H9 (cell line): ENCODE results near the gene HHEX. TPM values are rescaled to one million over a fixed set of nuclear protein-coding genes. Genes with fewer than 3 reads are reported as not detected.

Experiments
- DNase-seq: peaks from one replicate; pipeline ENCODE4 v3.0.0-alpha.2; 2017
- H2AFZ ChIP-seq: one replicate; pipeline ENCODE4 v1.6.1; 2013; ENCODE audit warnings: mild to moderate bottlenecking, low read length, control low read depth, moderate library complexity
- H2AK5ac ChIP-seq: 2 replicates; pipeline ENCODE4 v1.6.1; 2013; ENCODE audit warnings: low read length, control low read depth, mixed read lengths; ENCODE audit not compliant: insufficient read length
- H2BK120ac ChIP-seq: one replicate; pipeline ENCODE4 v1.6.1; 2013; ENCODE audit warnings: low read depth, mild to moderate bottlenecking, low read length, control low read depth, inconsistent platforms; ENCODE audit not compliant: poor library complexity, severe bottlenecking
- H2BK12ac ChIP-seq: 2 replicates; pipeline ENCODE4 v1.6.1; 2013; ENCODE audit warnings: low read length, control low read depth, mixed read lengths, low read depth; ENCODE audit not compliant: insufficient read length
- H2BK15ac ChIP-seq: 2 replicates; pipeline ENCODE4 v1.6.1; 2013; ENCODE audit warnings: low read depth, low read length, control low read depth
- H2BK20ac ChIP-seq: one replicate; pipeline ENCODE4 v1.6.1; 2013; ENCODE audit warnings: low read depth, mild to moderate bottlenecking, low read length, control low read depth, inconsistent platforms; ENCODE audit not compliant: poor library complexity, severe bottlenecking
- H2BK5ac ChIP-seq: 2 replicates; pipeline ENCODE4 v1.6.1; 2013; ENCODE audit warnings: low read length, control low read depth, mixed read lengths; ENCODE audit not compliant: insufficient read length
- H3K14ac ChIP-seq: 2 replicates; pipeline ENCODE4 v1.6.1; 2013; ENCODE audit warnings: low read length, control low read depth; ENCODE audit not compliant: insufficient read depth
- H3K18ac ChIP-seq: 2 replicates; pipeline ENCODE4 v1.6.1; 2013; ENCODE audit warnings: low read depth, mild to moderate bottlenecking, mixed read lengths, low read length, control low read depth; ENCODE audit not compliant: insufficient read length
- H3K23ac ChIP-seq: 2 replicates; pipeline ENCODE4 v1.6.1; 2013; ENCODE audit warnings: low read length, control low read depth, mixed read lengths, low read depth; ENCODE audit not compliant: insufficient read length
- H3K23me2 ChIP-seq: 2 replicates; pipeline ENCODE4 v1.6.1; 2013; ENCODE audit warnings: low read depth, mild to moderate bottlenecking, mixed read lengths, low read length, control low read depth; ENCODE audit not compliant: insufficient read length, poor library complexity, severe bottlenecking
- H3K27ac ChIP-seq: 2 replicates; pipeline ENCODE4 v1.5.1; 2013; ENCODE audit warnings: low read length, control low read depth, mixed read lengths, low read depth; ENCODE audit not compliant: insufficient read length
- H3K27me3 ChIP-seq: 2 replicates; pipeline ENCODE4 v1.6.1; 2013; ENCODE audit warnings: low read length, control low read depth, inconsistent platforms; ENCODE audit not compliant: insufficient read depth
- H3K4ac ChIP-seq: 2 replicates; pipeline ENCODE4 v1.6.1; 2013; ENCODE audit warnings: low read depth, mild to moderate bottlenecking, control low read depth, inconsistent platforms, low read length, moderate library complexity
- H3K4me1 ChIP-seq: 2 replicates; pipeline ENCODE4 v1.6.1; 2013; ENCODE audit warnings: low read length, control low read depth, inconsistent platforms; ENCODE audit not compliant: insufficient read depth
- H3K4me2 ChIP-seq: 2 replicates; pipeline ENCODE4 v1.6.1; 2013; ENCODE audit warnings: low read length, control low read depth, mixed read lengths; ENCODE audit not compliant: insufficient read length, insufficient read depth
- H3K56ac ChIP-seq: 2 replicates; pipeline ENCODE4 v1.6.1; 2013; ENCODE audit warnings: low read depth, mild to moderate bottlenecking, mixed read lengths, low read length, control low read depth; ENCODE audit not compliant: insufficient read length
- H3K79me1 ChIP-seq: 2 replicates; pipeline ENCODE4 v1.6.1; 2013; ENCODE audit warnings: low read depth, mild to moderate bottlenecking, moderate library complexity, low read length, control low read depth, inconsistent platforms; ENCODE audit not compliant: insufficient read depth, poor library complexity, severe bottlenecking
- H3K79me2 ChIP-seq: 2 replicates; pipeline ENCODE4 v1.6.1; 2013; ENCODE audit warnings: low read length, control low read depth, inconsistent platforms; ENCODE audit not compliant: insufficient read depth
- H3K9ac ChIP-seq: 2 replicates; pipeline ENCODE4 v1.6.1; 2013; ENCODE audit warnings: low read length, control low read depth, mixed read lengths; ENCODE audit not compliant: insufficient read length; ENCODE audit errors: extremely low read depth
- H3K9me3 ChIP-seq: one replicate; pipeline ENCODE4 v1.6.1; 2013; ENCODE audit warnings: low read depth, low read length, inconsistent platforms; ENCODE audit not compliant: control insufficient read depth
- H3T11ph ChIP-seq: one replicate; pipeline ENCODE4 v1.6.1; 2013; ENCODE audit warnings: mild to moderate bottlenecking, low read length, control low read depth, inconsistent platforms
- H4K20me1 ChIP-seq: one replicate; pipeline ENCODE4 v1.6.1; 2013; ENCODE audit not compliant: control insufficient read depth, insufficient read length, insufficient read depth
- H4K5ac ChIP-seq: 2 replicates; pipeline ENCODE4 v1.6.1; 2013; ENCODE audit warnings: low read depth, mild to moderate bottlenecking, mixed read lengths, low read length, control low read depth; ENCODE audit not compliant: insufficient read length
- H4K8ac ChIP-seq: replicated peaks from 2 replicates; pipeline ENCODE4 v1.6.1; 2013; ENCODE audit warnings: low read length, control low read depth, mixed read lengths, low read depth; ENCODE audit not compliant: insufficient read length
- H4K91ac ChIP-seq: 2 replicates; pipeline ENCODE4 v1.6.1; 2013; ENCODE audit warnings: low read depth, mild to moderate bottlenecking, moderate library complexity, mixed read lengths, low read length, control low read depth; ENCODE audit not compliant: insufficient read length
- H3K27ac Mint-ChIP-seq, 3 experiments: 2 replicates in 2 of 3; 3 replicates in 1 of 3; pipeline ENCODE4 v1.8.0; 2020 to 2021; ENCODE audit warnings: mixed read lengths in 3 of 3, mild to moderate bottlenecking in 1 of 3, moderate library complexity in 1 of 3
- H3K27me3 Mint-ChIP-seq: 2 replicates; pipeline ENCODE4 v1.8.0; 2021; ENCODE audit warnings: low read depth, mild to moderate bottlenecking, moderate library complexity, mixed read lengths
- H3K36me3 Mint-ChIP-seq, 3 experiments: 2 replicates in 2 of 3; 3 replicates in 1 of 3; pipeline ENCODE4 v1.8.0; 2020 to 2021; ENCODE audit warnings: low read depth in 3 of 3, mixed read lengths in 3 of 3; ENCODE audit not compliant: insufficient read depth in 1 of 3
- H3K4me1 Mint-ChIP-seq, 2 experiments: 2 replicates each; pipeline ENCODE4 v1.8.0; 2020; ENCODE audit warnings: mixed read lengths in 2 of 2
- H3K4me3 Mint-ChIP-seq, 2 experiments: 2 replicates in 1 of 2; 3 replicates in 1 of 2; pipeline ENCODE4 v1.8.0; 2020 to 2021; ENCODE audit warnings: mild to moderate bottlenecking in 2 of 2, mixed read lengths in 2 of 2, moderate library complexity in 1 of 2
- H3K9me3 Mint-ChIP-seq, 2 experiments: 2 replicates in 1 of 2; 3 replicates in 1 of 2; pipeline ENCODE4 v1.8.0; 2020; ENCODE audit warnings: mild to moderate bottlenecking in 2 of 2, mixed read lengths in 2 of 2, moderate library complexity in 1 of 2
- CTCF ChIP-seq: fragments of 200-600 bp; sonication (generic); conservative IDR thresholded peaks from 3 replicates; pipeline ENCODE4 v1.8.0; 2021; ENCODE audit warnings: antibody characterized with exemption, mild to moderate bottlenecking
- WGBS: extraction: QIAGEN DNeasy Blood & Tissue Kit; methylation state at CpG from one replicate; pipeline ENCODE4 v1.1.7; 2013; ENCODE audit warnings: missing lambda C conversion rate, low lambda C conversion rate, mixed read lengths; ENCODE audit not compliant: insufficient read length; ENCODE audit errors: extremely low coverage; 5-methylcytosine and 5-hydroxymethylcytosine counted together
- total RNA-seq: library from RNA; stranded (reverse); gene quantifications from 2 replicates; pipeline ENCODE4 v1.2.1, GENCODE V29; 2021

Gene HHEX
- total RNA-seq, 1 experiment from 2014 or later, result 2.2 TPM

DNA sequence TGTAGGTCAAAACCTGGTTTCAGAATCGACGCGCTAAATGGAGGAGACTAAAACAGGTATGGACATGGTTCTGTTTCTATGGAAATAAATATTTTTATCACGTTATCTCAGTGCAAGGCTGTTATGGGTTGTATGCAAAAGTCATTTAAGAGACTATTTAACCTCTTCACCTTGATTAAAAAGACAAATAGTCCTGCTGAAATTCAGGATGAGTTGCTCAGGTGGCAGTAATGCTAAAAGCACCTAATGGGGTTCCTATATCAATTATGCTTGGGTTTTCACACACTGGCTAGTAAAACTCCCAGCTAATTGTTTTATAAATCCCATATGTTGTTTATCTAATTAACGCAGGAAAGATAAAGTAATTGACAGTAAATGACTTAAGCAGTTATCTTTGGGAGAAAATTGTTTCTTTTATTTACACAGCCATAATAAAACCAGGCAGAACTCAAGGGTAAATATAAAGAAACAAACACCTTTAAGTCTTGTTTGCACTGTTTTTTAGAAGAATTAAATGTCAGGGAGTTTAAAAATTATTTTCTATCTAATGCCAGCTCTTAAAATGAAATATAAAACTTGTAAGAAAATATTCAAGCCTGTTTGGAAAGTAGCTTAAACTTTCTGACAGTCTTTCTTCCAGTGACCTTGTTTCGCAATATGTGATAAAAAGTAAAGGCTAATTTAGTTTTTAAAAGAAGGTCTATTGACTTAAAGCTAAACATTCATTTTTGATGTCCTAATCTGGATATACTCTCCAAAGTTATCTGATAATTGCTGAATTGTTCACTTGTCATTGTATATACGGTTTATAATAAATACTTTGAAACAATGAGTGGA lies 3.2 kb downstream of the HHEX start:
- H4K8ac ChIP-seq, result no peak overlapping the region
- no peak overlapping the region for H2BK120ac ChIP-seq
- H2BK20ac ChIP-seq, result no peak overlapping the region
- H4K20me1 ChIP-seq, result no peaks in the 10 kb centered on the region
- no peak overlapping the region for H3K14ac ChIP-seq
- Mint-ChIP-seq H3K9me3 (peaks cover 0 to 2% of the 10 kb centered on the region in 2 experiments; a peak in 2 of 5 replicates), H3K4me3 (peak overlapping the region; percentile 38 to 77), H3K4me1 (peaks cover 32 to 38% of the 10 kb centered on the region in 2 experiments), H3K36me3 (peaks cover 0 to 5% (median 0%) of the 10 kb centered on the region in 3 experiments; a peak in 2 of 7 replicates), H3K27ac (no peak overlapping the region), H3K27me3 (peaks cover 93% of the 10 kb centered on the region)
- H3K4ac ChIP-seq, result no peak overlapping the region
- no peak for TF ChIP-seq CTCF
- H4K91ac ChIP-seq, result no peak overlapping the region
- no peak overlapping the region for H3K27ac ChIP-seq
- no peak overlapping the region for H2BK5ac ChIP-seq
- no peak overlapping the region for H3K9ac ChIP-seq
- peak overlapping the region; percentile 82 for H3K4me2 ChIP-seq
- H3K18ac ChIP-seq, result no peak overlapping the region
- H3K4me1 ChIP-seq, result no peaks in the 10 kb centered on the region; the same call in 1 of the 2 replicates
- H2AK5ac ChIP-seq, result no peak overlapping the region
- no CpG with 5 or more reads among the region's 7 CpGs for WGBS
- H3K79me2 ChIP-seq, result no peaks in the 10 kb centered on the region
- H3K56ac ChIP-seq, result no peak overlapping the region
- DNase-seq, result no peak
- no peak overlapping the region for H3K23ac ChIP-seq
- peaks cover 64% of the 10 kb centered on the region for H3K27me3 ChIP-seq
- no peak overlapping the region for H3T11ph ChIP-seq
- no peak overlapping the region for H2BK15ac ChIP-seq
- no peak overlapping the region for H2BK12ac ChIP-seq
- H4K5ac ChIP-seq, result no peak overlapping the region
- H2AFZ ChIP-seq, result no peak overlapping the region
- peaks cover 40% of the 10 kb centered on the region for H3K23me2 ChIP-seq
- H3K79me1 ChIP-seq, result no peaks in the 10 kb centered on the region
- H3K9me3 ChIP-seq, result no peaks in the 10 kb centered on the region
